Natural killer cell (primary cell): ENCODE data around the gene ATF6. TPM values are rescaled to one million over a fixed set of nuclear protein-coding genes. Genes with fewer than 3 reads are reported as not detected.

Experiments used
- ATAC-seq, 3 donors: fragments of 150-1000 bp in 2 of 3; fragments of 200-7000 bp in 1 of 3; cut with Tn5 transposase; 1 replicate in 1 of 3; 2 replicates in 2 of 3; pipeline ENCODE4 v1.10.0; 2021; ENCODE audit warnings: mild to moderate bottlenecking in 2 of 3, moderate library complexity in 2 of 3
- DNase-seq, 2 donors: peaks; one replicate each; pipeline versions ENCODE4 v3.0.0 to v3.0.0-alpha.2; 2013 to 2021; ENCODE audit warnings: mixed read lengths in 1 of 2
- H3K27ac ChIP-seq: one replicate; pipeline ENCODE4 v1.5.1; 2013; ENCODE audit warnings: mild to moderate bottlenecking, low read length
- H3K27me3 ChIP-seq: one replicate; pipeline ENCODE4 v1.6.1; 2013; ENCODE audit warnings: low read length; ENCODE audit not compliant: control insufficient read depth, insufficient read depth
- H3K36me3 ChIP-seq: one replicate; pipeline ENCODE4 v1.6.1; 2013; ENCODE audit warnings: low read length; ENCODE audit not compliant: control insufficient read depth, insufficient read depth
- H3K4me1 ChIP-seq: one replicate; pipeline ENCODE4 v1.6.1; 2013; ENCODE audit warnings: low read length; ENCODE audit not compliant: control insufficient read depth, insufficient read depth
- H3K4me3 ChIP-seq: one replicate; pipeline ENCODE4 v1.5.1; 2013; ENCODE audit warnings: low read length
- H3K9me3 ChIP-seq: one replicate; pipeline ENCODE4 v1.6.1; 2013; ENCODE audit warnings: low read length; ENCODE audit not compliant: control insufficient read depth, insufficient read depth
- H3K27ac Mint-ChIP-seq, 2 donors: one replicate each; pipeline ENCODE4 v1.8.0; 2022; ENCODE audit warnings: mild to moderate bottlenecking in 2 of 2, mixed read lengths in 2 of 2, moderate library complexity in 1 of 2
- H3K27me3 Mint-ChIP-seq, 2 donors: one replicate each; pipeline ENCODE4 v1.8.0; 2022; ENCODE audit warnings: low read depth in 2 of 2, mixed read lengths in 2 of 2
- H3K36me3 Mint-ChIP-seq: one replicate; pipeline ENCODE4 v1.8.0; 2022; ENCODE audit warnings: mixed read lengths
- H3K4me1 Mint-ChIP-seq, 2 donors: one replicate each; pipeline ENCODE4 v1.8.0; 2022; ENCODE audit warnings: mixed read lengths in 2 of 2
- H3K4me3 Mint-ChIP-seq: one replicate; pipeline ENCODE4 v1.8.0; 2022; ENCODE audit warnings: mild to moderate bottlenecking, moderate library complexity, mixed read lengths
- H3K9me3 Mint-ChIP-seq, 2 donors: one replicate each; pipeline ENCODE4 v1.8.0; 2022; ENCODE audit warnings: mixed read lengths in 2 of 2
- CTCF ChIP-seq: fragments of 200-600 bp; IDR thresholded peaks from one replicate; pipeline ENCODE4 v1.8.0; 2022; ENCODE audit warnings: antibody characterized with exemption
- WGBS: methylation state at CpG from one replicate; pipeline ENCODE4 v1.1.7; 2013; ENCODE audit warnings: missing lambda C conversion rate; ENCODE audit not compliant: insufficient coverage; 5-methylcytosine and 5-hydroxymethylcytosine counted together
- intact Hi-C: fragments of 100-400 bp; cut with micrococcal nuclease; formaldehyde crosslinking; loops from one replicate; pipeline ENCODE4 v1.14.2; 2022
- total RNA-seq, 4 donors: library from RNA; stranded (reverse); fragments of 120-200 nt in 1 of 4; gene quantifications; one replicate each; pipeline versions ENCODE4 v1.2.3 to v1.2.4, GENCODE V29; 2013 to 2022

Gene ATF6
- total RNA-seq, 3 donors from 2014 or later (not counting 1 experiment from before 2014, with no cell fraction given), result 16.8 to 25.0 (median 21.8) TPM

DNA sequence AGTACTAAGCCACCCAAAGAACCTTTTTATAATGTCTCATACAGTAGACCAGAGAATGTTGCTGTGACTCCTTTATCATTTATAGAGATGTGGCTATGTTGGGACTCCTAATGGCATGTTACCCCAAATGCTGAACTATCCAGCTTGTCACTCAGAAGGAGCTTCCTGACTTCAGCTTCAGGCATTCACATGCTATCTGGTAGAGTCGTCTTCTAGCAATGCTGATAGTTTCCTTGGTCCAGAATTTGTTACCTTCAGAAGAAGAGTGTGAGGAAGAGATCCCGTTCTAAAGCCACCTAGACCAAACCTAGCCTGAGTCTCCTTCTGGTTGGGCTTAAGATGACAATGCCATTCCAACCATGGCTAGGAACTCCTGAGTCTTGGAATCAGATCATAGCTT, 189.5 kb downstream of the ATF6 start:
- 100% methylated on average over 2 of the region's 2 CpGs for WGBS
- peaks cover 11% of the 10 kb centered on the region for H3K36me3 ChIP-seq

GRCh38 chr1:161956097-161956496, 190.0 kb downstream of the ATF6 start:
- Mint-ChIP-seq H3K9me3 (no peaks in the 10 kb centered on the region), H3K27ac (no peak overlapping the region), H3K27me3 (no peaks in the 10 kb centered on the region), H3K4me1 (peaks cover 12 to 22% of the 10 kb centered on the region in 2 donors), H3K4me3 (no peak overlapping the region), H3K36me3 (peaks cover 16% of the 10 kb centered on the region)
- no peak overlapping the region for H3K27ac ChIP-seq
- H3K4me1 ChIP-seq, result no peaks in the 10 kb centered on the region
- WGBS, result 78% methylated on average over 1 of the region's 4 CpGs
- ATAC-seq, result no peak
- no peak for TF ChIP-seq CTCF
- no peak for DNase-seq
- H3K9me3 ChIP-seq, result no peaks in the 10 kb centered on the region
- intact Hi-C loops, result no loop called here
- H3K36me3 ChIP-seq, result peaks cover 11% of the 10 kb centered on the region
- no peaks in the 10 kb centered on the region for H3K27me3 ChIP-seq
- H3K4me3 ChIP-seq, result no peak overlapping the region

More for the DNA sequence above, 189.5 kb downstream of the ATF6 start:
- H3K4me3 Mint-ChIP-seq, result no peak overlapping the region
- H3K4me3 ChIP-seq, result no peak overlapping the region
- H3K9me3 Mint-ChIP-seq, result no peaks in the 10 kb centered on the region
- DNase-seq, result no peak
- H3K27ac Mint-ChIP-seq, result no peak overlapping the region
- TF ChIP-seq CTCF, result no peak
- no peaks in the 10 kb centered on the region for H3K27me3 ChIP-seq
- no peaks in the 10 kb centered on the region for H3K9me3 ChIP-seq
- no peaks in the 10 kb centered on the region for H3K27me3 Mint-ChIP-seq
- H3K27ac ChIP-seq, result no peak overlapping the region
- ATAC-seq, result no peak
- peaks cover 16% of the 10 kb centered on the region for H3K36me3 Mint-ChIP-seq
- intact Hi-C loops, result no loop called here
- no peaks in the 10 kb centered on the region for H3K4me1 ChIP-seq
- peaks cover 12 to 22% of the 10 kb centered on the region in 2 donors for H3K4me1 Mint-ChIP-seq

DNA sequence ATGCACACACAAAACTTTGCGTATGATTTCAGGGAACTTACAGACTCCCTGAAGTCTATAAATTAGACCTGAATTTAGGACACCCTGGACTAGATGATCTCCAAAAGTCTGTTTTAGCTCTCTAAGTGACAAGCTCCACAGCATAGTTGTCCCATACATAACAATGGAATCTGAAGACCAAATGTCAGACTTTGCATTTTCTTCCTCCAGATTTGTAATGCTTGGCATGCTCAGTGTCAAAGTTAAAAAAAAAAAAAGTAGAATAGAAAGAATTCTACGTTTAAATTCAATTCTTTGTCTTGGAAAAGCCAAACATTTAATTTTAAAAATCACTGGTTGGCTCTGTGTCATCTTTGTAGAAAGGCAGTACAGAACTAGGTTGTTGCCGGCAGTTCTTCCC, 190.8 kb downstream of the ATF6 start:
- peaks cover 11% of the 10 kb centered on the region for H3K36me3 ChIP-seq
- Mint-ChIP-seq H3K27me3 (no peaks in the 10 kb centered on the region), H3K4me1 (peaks cover 18 to 25% of the 10 kb centered on the region in 2 donors), H3K4me3 (no peak overlapping the region), H3K36me3 (peaks cover 16% of the 10 kb centered on the region), H3K9me3 (no peaks in the 10 kb centered on the region), H3K27ac (no peak overlapping the region)
- H3K4me1 ChIP-seq, result no peaks in the 10 kb centered on the region
- no peak for DNase-seq
- intact Hi-C loops, result no loop called here
- no peak overlapping the region for H3K4me3 ChIP-seq
- 89% methylated on average over 3 of the region's 3 CpGs for WGBS
- H3K27me3 ChIP-seq, result no peaks in the 10 kb centered on the region
- no peak overlapping the region for H3K27ac ChIP-seq
- no peak for ATAC-seq
- TF ChIP-seq CTCF, result no peak
- H3K9me3 ChIP-seq, result no peaks in the 10 kb centered on the region

GRCh38 chr1:161958425-161958824, 192.3 kb downstream of the ATF6 start:
- Mint-ChIP-seq H3K9me3 (no peaks in the 10 kb centered on the region), H3K4me3 (no peak overlapping the region), H3K27ac (no peak overlapping the region), H3K4me1 (peaks cover 23 to 33% of the 10 kb centered on the region in 2 donors), H3K27me3 (no peaks in the 10 kb centered on the region), H3K36me3 (peaks cover 16% of the 10 kb centered on the region)
- no peaks in the 10 kb centered on the region for H3K9me3 ChIP-seq
- no peak overlapping the region for H3K27ac ChIP-seq
- no peak for TF ChIP-seq CTCF
- no peak for ATAC-seq
- H3K4me1 ChIP-seq, result peaks cover 3% of the 10 kb centered on the region
- no peaks in the 10 kb centered on the region for H3K27me3 ChIP-seq
- H3K36me3 ChIP-seq, result peaks cover 11% of the 10 kb centered on the region
- intact Hi-C loops, result no loop called here
- DNase-seq, result no peak
- no peak overlapping the region for H3K4me3 ChIP-seq
- 84% methylated on average over 6 of the region's 7 CpGs for WGBS
